SK-N-SH treated with all-trans-retinoic acid at 6 μM for 48 hours (cell line): Measurements from ENCODE around the gene AP2B1.

Experiments
- ATAC-seq: fragments of 200-7000 bp; cut with Tn5 transposase; 3 replicates; pipeline ENCODE4 v1.9.1; 2020; ENCODE audit warnings: mild to moderate bottlenecking, moderate library complexity
- ARNTL ChIP-seq: fragments of 450-650 bp; formaldehyde crosslinking; IDR thresholded peaks from 2 replicates; pipeline ENCODE4 v1.5.0; 2020; ENCODE audit warnings: low read depth, mild to moderate bottlenecking, moderate library complexity, borderline replicate concordance
- BACH2 ChIP-seq: fragments of 250-450 bp; sonication (Bioruptor Pico); IDR thresholded peaks from 2 replicates; pipeline ENCODE4 v1.9.0; 2021; ENCODE audit warnings: mild to moderate bottlenecking, borderline replicate concordance
- CREB5 ChIP-seq: fragments of 250-450 bp; sonication (Bioruptor Pico); IDR thresholded peaks from 2 replicates; pipeline ENCODE4 v1.5.1; 2020; ENCODE audit warnings: low read depth, mild to moderate bottlenecking, moderate library complexity
- CSDC2 ChIP-seq: fragments of 250-450 bp; sonication (Bioruptor Pico); IDR thresholded peaks from 2 replicates; pipeline ENCODE4 v1.5.0; 2020; ENCODE audit warnings: mild to moderate bottlenecking, moderate library complexity
- CSRNP3 ChIP-seq: fragments of 250-450 bp; sonication (Bioruptor Pico); IDR thresholded peaks from 2 replicates; pipeline ENCODE4 v1.5.1; 2021; ENCODE audit warnings: mild to moderate bottlenecking, moderate library complexity
- ESRRG ChIP-seq: fragments of 250-450 bp; sonication (Bioruptor Pico); IDR thresholded peaks from 2 replicates; pipeline ENCODE4 v1.6.1; 2021; ENCODE audit warnings: mild to moderate bottlenecking
- GLIS3 ChIP-seq: fragments of 250-450 bp; sonication (Bioruptor Pico); IDR thresholded peaks from 2 replicates; pipeline ENCODE4 v1.5.0; 2020; ENCODE audit warnings: mild to moderate bottlenecking, moderate library complexity
- ISL1 ChIP-seq: fragments of 250-450 bp; sonication (Bioruptor Pico); IDR thresholded peaks from 2 replicates; pipeline ENCODE4 v2.1.2; 2022; ENCODE audit warnings: mild to moderate bottlenecking, moderate library complexity
- PATZ1 ChIP-seq: fragments of 250-450 bp; sonication (Bioruptor Pico); IDR thresholded peaks from 2 replicates; pipeline ENCODE4 v1.8.0; 2020; ENCODE audit warnings: mild to moderate bottlenecking, moderate library complexity, borderline replicate concordance
- RARB ChIP-seq: fragments of 250-450 bp; sonication (Bioruptor Pico); IDR thresholded peaks from 2 replicates; pipeline ENCODE4 v1.8.0; 2021; ENCODE audit warnings: mild to moderate bottlenecking, moderate library complexity
- SNAI2 ChIP-seq: fragments of 250-450 bp; sonication (Bioruptor Pico); IDR thresholded peaks from 2 replicates; pipeline ENCODE4 v1.5.0; 2020; ENCODE audit warnings: mild to moderate bottlenecking, moderate library complexity
- TCF4 ChIP-seq: fragments of 250-450 bp; sonication (Bioruptor Pico); IDR thresholded peaks from 2 replicates; pipeline ENCODE4 v1.8.0; 2021; ENCODE audit warnings: mild to moderate bottlenecking, moderate library complexity, borderline replicate concordance
- TSHZ2 ChIP-seq: fragments of 250-450 bp; sonication (Bioruptor Pico); IDR thresholded peaks from 2 replicates; pipeline ENCODE4 v1.5.0; 2020; ENCODE audit warnings: mild to moderate bottlenecking, moderate library complexity
- ZC3H10 ChIP-seq: fragments of 250-450 bp; sonication (Bioruptor Pico); IDR thresholded peaks from 2 replicates; pipeline ENCODE4 v1.5.1; 2021; ENCODE audit warnings: mild to moderate bottlenecking, moderate library complexity
- ZFP3 ChIP-seq: fragments of 250-450 bp; sonication (Bioruptor Pico); IDR thresholded peaks from 2 replicates; pipeline ENCODE4 v1.5.0; 2020; ENCODE audit warnings: mild to moderate bottlenecking, moderate library complexity
- ZFP30 ChIP-seq: fragments of 450-650 bp; formaldehyde crosslinking; IDR thresholded peaks from 2 replicates; pipeline ENCODE4 v1.5.0; 2022; ENCODE audit warnings: mild to moderate bottlenecking, moderate library complexity
- ZNF565 ChIP-seq: fragments of 450-650 bp; formaldehyde crosslinking; conservative IDR thresholded peaks from 2 replicates; pipeline ENCODE4 v1.5.0; 2020; ENCODE audit warnings: low read depth, mild to moderate bottlenecking, moderate library complexity
- ZNF70 ChIP-seq: fragments of 450-650 bp; formaldehyde crosslinking; IDR thresholded peaks from 2 replicates; pipeline ENCODE4 v1.5.0; 2020; ENCODE audit warnings: mild to moderate bottlenecking, moderate library complexity
- ZNF8 ChIP-seq: fragments of 450-650 bp; formaldehyde crosslinking; IDR thresholded peaks from 2 replicates; pipeline ENCODE4 v1.5.0; 2020; ENCODE audit warnings: mild to moderate bottlenecking, moderate library complexity

AP2B1 gene

GRCh38 chr17:35732806-35733136 is 145.6 kb downstream of the AP2B1 start (continued):
- TF ChIP-seq CSRNP3 (CRISPR knock-in tag) (no peak), CSDC2 (CRISPR knock-in tag) (no peak), PATZ1 (CRISPR knock-in tag) (no peak), SNAI2 (CRISPR knock-in tag) (no peak), ESRRG (no peak), CREB5 (CRISPR knock-in tag) (no peak), ZNF565 (CRISPR knock-in tag) (no peak), TCF4 (no peak), ZC3H10 (CRISPR knock-in tag) (no peak), ZFP3 (CRISPR knock-in tag) (no peak), BACH2 (no peak)

GRCh38 chr17:35733366-35733765 is 146.2 kb downstream of the AP2B1 start:
- TF ChIP-seq ZNF8 (no peak), ZFP3 (CRISPR knock-in tag) (no peak)
- TF ChIP-seq, all 23 proteins: peak for 0
- ATAC-seq = no peak

GRCh38 chr17:35734396-35734795 is 147.3 kb downstream of the AP2B1 start:
- TF ChIP-seq ISL1 (CRISPR knock-in tag) (no peak), ARNTL (no peak), CSRNP3 (CRISPR knock-in tag) (no peak), BACH2 (no peak), ZFP30 (CRISPR knock-in tag) (no peak)
- no peak for ATAC-seq

- no peak for TF ChIP-seq ZFP3 (CRISPR knock-in tag)
- no peak for TF ChIP-seq ARNTL
- TF ChIP-seq GLIS3 (CRISPR knock-in tag) = no peak
- no peak for TF ChIP-seq BACH2
- no peak for TF ChIP-seq TSHZ2 (CRISPR knock-in tag)
- no peak for TF ChIP-seq ESRRG
- ATAC-seq = no peak
These were observed 148.1 kb downstream of the AP2B1 start for GRCh38 chr17:35735036-35735805.

GRCh38 chr17:35736236-35736635 is 149.1 kb downstream of the AP2B1 start:
- ATAC-seq = no peak
- TF ChIP-seq GLIS3 (CRISPR knock-in tag) (no peak), RARB (CRISPR knock-in tag) (no peak), ARNTL (no peak), ZNF70 (no peak), TCF4 (no peak)
